Peyer's patch (tissue), 4 donors: ENCODE results near the gene POLR1D.

Experiments used
- POLR2A ChIP-seq, 2 donors: fragments of 450-650 bp; IDR thresholded peaks; one replicate each; pipeline ENCODE4 v1.5.1; 2017; ENCODE audit warnings: antibody characterized with exemption in 2 of 2, mild to moderate bottlenecking in 2 of 2, moderate library complexity in 2 of 2
- TF ChIP-seq, protein P1 (sequence below), 6 experiments: fragments of 450-650 bp in 4 of 6; fragments of 200-600 bp in 2 of 6; sonication (generic) in 1 of 6; IDR thresholded peaks; one replicate each; pipeline ENCODE4 v1.5.1; 2017 to 2019; ENCODE audit warnings: antibody characterized with exemption in 6 of 6, mild to moderate bottlenecking in 3 of 6, moderate library complexity in 1 of 6

DNA sequence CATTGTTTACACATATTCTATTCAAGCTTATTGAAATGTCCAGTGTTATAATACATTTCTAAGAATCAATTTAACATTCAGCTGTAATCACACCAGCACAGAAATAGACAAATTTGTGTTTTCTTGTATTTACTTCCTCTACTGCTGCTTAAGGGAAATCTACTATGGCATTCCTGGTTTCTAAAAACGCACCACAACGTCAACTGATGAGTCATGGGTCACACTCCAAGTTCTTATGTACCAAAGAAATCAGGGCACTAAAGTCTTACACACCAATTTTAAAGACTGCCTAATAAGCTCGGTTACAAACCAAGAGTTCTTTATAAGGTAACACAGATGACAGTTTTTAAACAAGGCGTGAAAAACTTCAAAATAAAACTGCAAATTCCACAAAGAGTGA lies 14.6 kb upstream of the POLR1D start:
- TF ChIP-seq, protein P1, sequence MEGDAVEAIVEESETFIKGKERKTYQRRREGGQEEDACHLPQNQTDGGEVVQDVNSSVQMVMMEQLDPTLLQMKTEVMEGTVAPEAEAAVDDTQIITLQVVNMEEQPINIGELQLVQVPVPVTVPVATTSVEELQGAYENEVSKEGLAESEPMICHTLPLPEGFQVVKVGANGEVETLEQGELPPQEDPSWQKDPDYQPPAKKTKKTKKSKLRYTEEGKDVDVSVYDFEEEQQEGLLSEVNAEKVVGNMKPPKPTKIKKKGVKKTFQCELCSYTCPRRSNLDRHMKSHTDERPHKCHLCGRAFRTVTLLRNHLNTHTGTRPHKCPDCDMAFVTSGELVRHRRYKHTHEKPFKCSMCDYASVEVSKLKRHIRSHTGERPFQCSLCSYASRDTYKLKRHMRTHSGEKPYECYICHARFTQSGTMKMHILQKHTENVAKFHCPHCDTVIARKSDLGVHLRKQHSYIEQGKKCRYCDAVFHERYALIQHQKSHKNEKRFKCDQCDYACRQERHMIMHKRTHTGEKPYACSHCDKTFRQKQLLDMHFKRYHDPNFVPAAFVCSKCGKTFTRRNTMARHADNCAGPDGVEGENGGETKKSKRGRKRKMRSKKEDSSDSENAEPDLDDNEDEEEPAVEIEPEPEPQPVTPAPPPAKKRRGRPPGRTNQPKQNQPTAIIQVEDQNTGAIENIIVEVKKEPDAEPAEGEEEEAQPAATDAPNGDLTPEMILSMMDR (IDR thresholded peaks at IDR 0.05): no peak
- no peak for TF ChIP-seq POLR2A (IDR thresholded peaks at IDR 0.05)
